GM19438 (cell line): Measurements from ENCODE around the gene SLC35G1.

ENCODE experiments used
- ATAC-seq: cut with Tn5 transposase; IDR thresholded peaks from one replicate; pipeline ENCODE4 v1.9.1; 2021; ENCODE audit warnings: low read depth; ENCODE audit not compliant: unreplicated experiment

SLC35G1 gene, protein sequence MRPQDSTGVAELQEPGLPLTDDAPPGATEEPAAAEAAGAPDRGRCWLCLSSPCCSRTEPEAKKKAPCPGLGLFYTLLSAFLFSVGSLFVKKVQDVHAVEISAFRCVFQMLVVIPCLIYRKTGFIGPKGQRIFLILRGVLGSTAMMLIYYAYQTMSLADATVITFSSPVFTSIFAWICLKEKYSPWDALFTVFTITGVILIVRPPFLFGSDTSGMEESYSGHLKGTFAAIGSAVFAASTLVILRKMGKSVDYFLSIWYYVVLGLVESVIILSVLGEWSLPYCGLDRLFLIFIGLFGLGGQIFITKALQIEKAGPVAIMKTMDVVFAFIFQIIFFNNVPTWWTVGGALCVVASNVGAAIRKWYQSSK

DNA sequence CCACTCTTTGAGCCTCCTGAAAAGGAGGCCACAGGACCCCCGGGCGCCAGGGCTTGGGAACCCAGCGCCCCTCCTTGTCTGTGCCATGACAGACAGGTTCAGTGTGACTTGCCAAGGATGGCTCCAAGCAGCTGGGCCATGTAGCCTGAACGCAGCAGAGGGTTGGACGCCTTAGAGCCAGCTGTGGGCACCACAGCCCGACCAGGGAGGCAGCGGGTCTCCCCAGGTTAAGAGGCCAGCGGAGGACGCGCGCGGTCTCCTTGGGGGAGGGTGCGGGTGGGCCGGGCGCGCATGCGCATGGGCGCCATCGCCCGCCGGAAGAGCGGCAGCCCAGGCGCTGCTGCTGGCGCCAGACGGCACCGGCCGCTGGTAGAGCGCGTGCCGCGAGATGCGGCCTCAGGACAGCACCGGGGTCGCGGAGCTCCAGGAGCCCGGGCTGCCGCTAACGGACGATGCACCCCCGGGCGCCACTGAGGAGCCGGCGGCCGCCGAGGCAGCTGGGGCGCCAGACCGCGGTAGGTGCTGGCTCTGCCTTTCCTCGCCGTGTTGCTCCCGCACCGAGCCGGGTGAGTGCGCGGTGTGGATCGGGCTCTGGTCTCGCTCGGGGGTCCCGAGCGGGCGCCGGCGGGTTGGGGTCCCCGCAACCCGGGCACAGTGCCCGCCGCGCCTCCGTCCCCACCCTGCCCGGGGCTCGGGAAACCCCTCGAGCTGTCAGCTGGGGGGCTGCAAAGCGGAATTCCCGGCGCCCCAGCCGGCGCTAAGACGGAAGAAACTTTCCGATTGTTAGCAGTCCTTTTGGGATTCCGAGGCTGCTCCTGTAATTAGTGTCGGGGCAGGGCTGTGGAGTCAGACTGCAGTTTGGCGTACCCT lies at the start of gene SLC35G1:
Gene SLC35G1 (plus strand): TSS at position 333 of the 870 bp plus-strand sequence. CDS start 56 bp downstream, at position 389.
- peak; percentile 93 for ATAC-seq

DNA sequence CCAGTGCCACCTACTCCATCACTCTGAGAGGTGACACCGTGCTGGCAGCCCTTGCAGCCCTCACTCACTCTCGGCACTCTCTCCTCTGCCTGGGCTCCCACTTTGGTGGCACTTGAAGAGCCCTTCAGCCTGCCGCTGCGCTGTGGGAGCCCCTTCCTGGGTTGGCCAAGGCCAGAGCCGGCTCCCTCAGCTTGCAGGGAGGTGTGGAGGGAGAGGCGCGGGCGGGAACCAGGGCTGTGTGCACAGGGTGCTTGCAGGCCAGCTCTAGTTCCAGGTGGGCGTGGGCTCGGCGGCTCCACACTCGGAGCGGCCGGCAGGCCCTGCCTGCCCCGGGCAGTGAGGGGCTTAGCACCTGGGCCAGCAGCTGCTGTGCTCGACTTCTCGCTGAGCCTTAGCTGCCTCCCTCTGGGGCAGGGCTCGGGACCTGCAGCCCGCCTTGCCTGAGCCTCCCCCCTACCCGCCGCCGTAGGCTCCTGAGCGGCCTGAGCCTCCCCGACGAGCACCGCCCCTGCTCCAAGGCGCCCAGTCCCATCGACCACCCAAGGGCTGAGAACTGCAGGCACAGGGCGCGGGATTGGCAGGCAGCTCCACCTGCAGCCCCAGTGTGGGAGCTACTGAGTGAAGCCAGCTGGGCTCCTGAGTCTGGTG lies 48.7 kb upstream of the SLC35G1 start:
- ATAC-seq = no peak

DNA sequence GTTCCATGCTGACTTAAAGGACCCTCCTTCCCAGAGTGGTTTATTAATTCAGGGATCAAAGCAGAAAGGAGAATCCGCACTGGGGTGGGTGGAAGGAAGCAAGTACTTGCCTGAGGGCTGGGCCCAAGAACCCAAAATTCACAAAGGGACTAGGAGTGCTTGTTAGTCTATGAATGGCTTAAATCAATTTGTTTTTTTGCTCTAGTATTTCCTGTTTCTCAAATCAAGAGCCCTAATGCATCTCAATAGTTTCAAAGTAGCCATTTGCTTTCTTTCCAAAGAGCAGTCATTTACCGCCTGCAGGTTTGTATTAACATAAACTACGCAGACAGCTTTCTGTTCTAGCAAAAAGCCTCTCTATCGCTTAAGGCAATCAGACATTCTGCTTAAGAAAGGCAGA lies 44.2 kb upstream of the SLC35G1 start:
- no peak for ATAC-seq

DNA sequence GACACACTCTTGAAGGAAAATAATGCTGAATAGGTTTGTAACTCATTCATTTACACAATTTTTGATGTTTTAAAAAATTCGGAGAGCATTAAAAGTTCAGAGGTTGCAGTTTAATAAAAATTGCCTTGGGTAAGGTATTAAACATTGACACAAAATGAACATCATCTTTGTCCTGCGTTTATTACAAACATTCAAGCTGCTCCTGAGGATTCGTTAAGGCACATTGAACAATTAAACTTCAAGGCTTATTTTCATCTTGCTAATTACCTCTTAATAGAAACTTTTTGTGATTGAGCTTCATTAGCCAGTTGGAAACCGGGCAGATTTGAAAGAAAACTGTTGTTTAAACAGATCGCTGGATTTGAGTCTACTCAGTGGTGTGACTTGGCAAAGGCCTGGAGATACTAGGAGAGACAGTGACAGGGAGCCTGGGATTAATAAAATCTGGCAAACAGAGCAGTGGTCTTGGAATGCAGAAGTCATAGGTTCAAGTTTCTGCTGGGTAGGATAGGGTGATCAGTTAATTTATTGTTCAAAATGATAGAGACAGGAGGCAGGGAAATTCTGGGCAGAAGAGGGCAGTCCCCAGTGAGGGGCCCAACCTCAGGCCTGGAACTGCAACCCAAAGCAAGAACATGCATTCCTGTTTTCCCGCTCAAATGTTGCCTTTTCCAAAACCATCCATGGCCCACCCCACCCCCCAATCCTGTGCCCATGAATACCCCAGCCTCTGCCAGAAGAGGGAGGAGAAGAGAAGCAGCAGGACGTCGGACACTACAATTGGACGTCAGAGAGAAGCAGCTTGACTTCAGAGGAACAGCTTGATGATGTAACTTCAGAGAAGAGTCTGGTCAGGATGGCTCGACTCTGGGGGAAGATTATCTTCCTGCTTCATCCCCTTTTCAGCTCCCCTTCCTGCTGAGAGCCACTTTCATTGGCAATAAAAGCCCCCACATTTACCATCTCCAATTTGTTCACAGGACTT lies 43.5 kb upstream of the SLC35G1 start:
- ATAC-seq = no peak

DNA sequence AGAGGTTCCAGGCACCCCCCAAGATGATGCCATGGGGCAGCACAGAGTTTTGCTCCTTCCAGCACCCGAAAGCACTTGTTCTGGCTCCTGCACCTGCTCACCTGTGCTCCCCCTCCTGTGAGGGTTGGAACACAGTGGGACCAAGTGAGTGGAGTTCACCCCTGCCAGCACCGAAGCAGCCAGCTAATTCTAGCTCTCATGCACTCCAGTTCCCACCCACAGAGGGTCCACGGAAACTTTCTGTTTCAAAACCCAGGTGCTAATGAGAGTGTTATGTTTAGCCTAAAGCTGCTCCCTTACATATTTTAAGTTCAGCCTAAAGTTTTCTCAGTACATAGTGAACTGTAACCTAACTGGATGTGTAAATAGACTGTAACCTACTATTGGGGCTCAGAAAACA lies 42.6 kb upstream of the SLC35G1 start:
- no peak for ATAC-seq

DNA sequence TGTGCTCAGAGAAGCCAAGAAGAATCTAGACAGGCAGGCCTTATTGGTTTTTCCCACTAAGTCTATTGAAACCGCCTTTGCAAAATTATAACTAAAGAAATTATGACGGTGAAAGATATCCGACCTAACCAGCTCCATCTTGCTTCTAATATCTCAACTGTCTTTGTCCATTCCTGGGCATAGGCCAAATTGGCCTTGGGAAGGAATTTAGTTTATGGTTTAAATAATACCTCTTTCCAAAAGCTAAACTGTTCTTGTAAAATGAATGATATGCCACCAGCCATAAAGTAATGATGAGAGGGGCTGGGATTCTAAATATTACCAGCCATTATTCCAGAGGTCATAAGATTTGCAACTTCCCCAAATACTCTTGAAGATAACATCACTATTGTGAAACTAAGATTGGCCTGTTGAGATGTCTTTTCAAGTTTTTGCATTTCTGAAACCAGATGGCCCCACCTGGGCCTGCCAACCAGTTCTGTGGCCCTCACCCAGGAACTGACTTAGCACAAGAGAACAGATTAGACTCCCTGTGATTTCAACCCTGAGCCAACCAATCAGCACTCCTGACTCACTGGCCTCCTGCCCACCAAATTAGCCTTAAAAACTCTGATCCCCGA lies 41.2 kb upstream of the SLC35G1 start:
- ATAC-seq = no peak

DNA sequence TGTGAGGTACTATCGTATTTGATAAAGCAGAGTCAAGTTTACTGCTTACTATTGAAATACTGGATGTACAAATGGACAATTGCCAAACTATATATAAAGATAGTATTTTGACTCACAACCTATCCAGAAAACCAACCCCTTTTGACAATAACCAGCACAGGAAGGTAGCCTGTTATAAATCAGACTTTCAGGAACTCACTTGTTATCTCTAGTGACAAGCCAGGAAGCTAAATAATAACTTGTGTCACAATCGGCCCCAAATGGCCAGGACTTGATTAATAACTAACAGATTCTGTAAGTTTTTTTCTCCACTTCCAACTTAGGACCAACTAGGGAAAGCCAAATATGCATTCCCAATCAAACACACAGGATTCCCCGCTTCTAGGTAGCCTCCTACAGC lies 38.8 kb upstream of the SLC35G1 start:
- no peak for ATAC-seq

DNA sequence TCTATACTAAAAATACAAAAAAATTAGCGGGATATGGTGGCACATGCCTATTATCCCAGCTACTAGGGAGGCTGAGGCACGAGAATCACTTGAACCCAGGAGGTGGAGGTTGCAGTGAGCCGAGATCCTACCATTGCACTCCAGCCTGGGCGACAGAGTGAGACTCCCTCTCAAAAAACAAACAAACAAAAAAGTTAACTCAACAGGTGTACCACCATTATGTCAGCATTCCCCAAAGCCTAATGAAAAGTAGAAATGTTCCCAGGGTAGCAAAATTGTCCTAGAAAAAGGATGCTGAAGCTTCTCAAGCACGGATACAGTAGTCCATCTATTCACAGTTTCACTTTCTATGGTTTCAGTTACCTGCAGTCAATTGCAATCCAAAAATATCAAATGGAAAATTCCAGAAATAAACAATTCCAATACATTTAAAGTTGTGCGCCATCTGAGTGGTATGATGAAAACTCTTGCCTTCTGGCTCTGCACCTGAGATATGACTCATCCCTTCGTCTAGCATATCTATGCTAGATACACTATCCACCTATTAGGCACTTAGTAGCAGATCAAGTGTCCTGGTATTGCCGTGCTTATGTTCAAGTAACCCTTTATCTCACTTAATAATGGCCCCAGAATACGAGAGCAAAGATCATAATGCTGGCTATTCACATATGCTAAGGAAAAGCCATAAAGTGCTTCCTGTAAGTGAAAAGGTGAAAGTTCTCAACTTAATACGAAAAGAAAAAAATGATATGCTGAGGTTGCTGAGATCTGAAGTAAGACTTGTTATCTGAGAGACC lies 37.2 kb upstream of the SLC35G1 start:
- ATAC-seq = no peak

DNA sequence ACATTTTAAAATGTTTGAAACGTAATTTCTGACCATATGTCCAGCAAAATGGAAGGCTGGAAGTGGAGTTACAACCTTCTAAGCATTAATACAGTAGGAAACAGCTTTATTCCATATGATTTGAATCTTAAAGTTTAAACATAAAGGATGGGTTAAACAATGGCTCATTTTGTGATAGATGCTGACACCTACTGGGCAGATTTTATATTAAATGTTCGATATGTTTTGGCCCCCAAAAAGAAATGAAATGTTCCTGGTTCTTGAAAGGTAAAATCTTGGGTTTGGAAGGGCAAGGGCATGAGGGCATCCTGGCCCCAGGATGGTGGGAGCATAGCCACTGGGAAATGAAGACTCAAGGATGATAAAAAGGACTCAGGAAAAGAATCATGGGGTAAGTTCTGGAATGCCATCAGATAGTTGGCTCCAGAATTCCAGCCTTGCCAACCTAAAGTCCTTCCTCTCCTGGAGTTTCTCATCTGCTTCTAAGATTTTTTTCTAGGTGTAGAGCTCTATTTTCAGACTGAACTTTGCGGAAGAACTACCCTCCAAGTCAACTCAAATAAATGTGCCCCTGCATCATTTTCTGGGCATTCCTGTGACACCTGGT lies 34.6 kb upstream of the SLC35G1 start:
- ATAC-seq = no peak

DNA sequence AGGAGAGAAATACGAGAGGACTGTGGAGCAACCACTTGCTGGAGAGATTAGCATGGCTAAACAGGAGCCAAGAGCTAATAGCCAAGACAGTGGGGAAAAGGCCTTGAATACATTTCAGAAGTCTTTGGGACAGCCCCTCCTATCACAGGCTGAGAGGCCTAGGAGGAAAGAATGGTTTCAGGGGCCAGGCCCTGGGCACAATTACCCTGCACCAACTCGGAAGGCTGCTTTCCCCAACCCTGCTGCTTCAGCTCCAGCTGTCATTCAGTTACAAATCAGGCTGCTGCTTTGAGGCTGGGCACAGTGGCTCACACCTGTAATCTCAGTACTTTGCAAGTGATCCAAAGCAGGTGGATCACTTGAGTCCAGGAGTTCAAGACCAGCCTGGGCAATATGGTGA lies 32.0 kb upstream of the SLC35G1 start:
- no peak for ATAC-seq

DNA sequence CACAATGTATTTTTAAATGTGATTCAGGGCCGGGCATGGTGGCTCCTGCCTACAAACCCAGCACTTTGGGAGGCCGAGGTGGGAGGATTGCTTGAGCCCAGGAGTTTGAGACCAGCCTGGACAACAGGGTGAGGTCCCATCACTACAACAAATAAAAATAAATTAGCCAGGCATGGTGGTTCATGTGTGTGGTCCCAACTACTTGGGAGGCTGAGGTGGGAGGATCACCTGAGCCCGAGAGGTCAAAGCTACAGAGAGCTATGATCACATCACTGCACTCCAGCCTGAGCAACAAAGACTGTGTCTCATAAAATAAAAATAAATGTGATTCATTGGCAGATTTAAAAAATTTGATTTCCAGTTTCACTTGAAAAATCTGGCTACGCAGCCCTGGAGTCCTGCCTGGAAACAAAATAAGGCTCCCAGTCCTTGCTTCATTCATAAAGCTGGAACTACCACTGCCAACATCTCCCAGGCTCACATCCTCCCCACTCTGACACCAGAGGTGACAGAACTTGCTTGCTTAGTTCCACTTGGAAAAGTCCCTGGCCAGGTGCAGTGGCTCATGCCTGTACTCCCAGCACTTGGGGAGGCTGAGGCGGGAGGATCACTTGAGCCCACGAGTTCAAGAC lies 27.9 kb upstream of the SLC35G1 start:
- no peak for ATAC-seq

DNA sequence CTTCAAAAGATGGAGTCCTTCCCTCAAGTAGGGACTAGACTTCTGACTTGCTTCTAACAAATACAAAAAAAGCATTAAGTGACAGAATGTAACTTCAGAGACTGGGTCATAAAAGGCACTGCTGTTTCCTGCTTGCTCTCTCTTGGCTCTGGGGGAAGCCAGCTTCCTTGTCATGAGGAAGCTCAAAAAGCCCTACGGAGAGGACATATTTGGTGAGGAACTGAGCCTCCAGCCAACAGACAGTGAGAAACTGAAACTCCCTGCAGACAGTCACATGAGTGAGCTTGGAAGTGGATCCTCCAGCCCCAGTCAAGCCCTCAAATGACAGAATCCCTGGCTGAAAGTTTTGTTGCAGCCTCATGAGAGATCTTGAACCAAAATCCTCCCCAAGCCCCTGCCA lies 26.3 kb upstream of the SLC35G1 start:
- ATAC-seq = no peak

DNA sequence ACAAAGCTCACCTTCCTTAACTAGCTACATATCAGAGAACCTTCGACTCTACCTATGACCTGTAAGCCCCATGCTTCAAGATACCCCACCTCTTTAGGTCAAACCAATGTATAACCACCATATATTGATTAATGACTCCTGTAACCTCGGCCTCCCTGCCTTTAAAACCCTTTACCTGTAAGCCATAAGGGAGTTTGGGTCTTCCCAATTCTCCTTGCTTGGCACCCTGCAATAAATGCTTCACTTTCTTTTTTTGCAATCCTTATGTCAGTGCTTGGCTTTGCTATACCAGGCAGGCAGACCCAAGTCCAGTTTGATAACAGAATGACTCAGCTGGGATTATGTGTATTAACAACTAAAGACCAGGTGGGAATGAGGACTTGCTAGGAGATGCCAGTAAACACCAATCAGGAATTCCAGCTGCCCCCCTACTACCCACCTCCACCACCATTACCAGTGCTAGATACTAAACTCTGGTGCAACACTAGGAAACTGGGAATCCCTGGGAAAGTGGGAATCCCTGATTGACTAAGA lies 22.0 kb upstream of the SLC35G1 start:
- no peak for ATAC-seq

DNA sequence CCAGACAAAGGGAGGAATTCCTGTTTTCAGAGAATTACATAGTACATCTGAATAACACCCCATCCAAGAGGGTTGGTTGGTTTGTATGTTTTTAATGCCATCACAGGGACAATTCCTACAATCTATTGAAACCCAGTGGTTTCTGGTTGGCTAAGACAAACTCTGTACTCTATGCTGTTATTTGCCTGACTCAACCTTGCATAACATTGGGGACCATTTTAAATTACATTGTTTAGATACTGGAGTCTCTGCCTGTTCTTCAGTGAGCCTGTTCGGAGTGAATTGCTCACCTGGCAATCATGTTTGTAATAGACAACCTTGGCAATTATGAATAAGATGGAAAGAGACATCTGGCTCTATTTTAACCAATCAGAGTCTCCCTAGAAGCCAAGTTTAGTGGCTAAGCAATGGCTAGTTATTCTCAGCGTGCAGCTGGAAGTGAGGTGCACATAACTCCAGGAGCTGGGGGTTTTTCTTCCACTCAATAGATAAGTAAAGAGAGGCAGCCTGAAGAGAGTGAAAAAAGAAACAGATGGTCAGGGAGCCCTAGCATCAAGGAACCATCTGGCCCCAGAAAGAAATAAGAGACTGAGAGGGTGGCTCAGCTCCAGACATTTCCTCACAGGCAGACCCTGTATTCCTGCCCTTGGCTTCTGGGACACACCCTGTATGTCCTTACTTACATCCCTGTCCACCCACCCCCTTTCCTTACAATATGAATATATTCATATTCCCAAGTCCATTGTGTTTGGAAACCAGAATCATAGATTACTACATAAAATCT lies 21.2 kb upstream of the SLC35G1 start:
- no peak for ATAC-seq

DNA sequence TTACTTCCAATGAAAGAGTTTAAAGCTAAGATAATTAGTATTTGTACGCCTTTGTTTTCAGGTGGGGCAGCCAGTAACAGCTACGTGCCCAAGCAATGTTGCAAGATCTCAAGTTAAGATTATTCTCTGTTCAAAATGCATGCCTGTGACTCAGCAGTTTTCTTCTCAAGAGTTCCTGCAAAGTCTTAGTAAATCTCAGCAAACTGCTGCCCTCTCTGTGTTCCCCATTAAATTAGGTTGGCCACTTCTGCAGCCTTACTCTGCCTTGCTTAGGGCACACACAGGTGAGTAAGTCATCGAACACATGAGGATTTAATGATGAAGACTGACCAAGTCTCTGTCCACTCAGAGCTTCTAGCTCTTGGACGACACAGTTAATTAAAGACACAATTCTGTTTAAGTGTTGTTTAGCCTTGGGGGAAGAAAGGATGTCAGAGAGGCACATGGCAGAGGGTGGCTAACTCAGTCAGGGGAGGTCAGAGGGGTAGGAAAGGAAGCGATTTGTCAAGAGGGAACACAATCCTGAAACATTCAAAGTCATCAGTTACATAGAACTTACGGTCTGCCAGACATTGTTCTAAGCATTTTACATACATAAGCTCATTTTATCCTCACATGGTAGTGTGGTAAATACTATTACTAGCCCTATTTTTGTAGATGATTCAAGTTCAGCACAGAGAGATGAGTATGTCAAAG lies 20.2 kb upstream of the SLC35G1 start:
- ATAC-seq = no peak

DNA sequence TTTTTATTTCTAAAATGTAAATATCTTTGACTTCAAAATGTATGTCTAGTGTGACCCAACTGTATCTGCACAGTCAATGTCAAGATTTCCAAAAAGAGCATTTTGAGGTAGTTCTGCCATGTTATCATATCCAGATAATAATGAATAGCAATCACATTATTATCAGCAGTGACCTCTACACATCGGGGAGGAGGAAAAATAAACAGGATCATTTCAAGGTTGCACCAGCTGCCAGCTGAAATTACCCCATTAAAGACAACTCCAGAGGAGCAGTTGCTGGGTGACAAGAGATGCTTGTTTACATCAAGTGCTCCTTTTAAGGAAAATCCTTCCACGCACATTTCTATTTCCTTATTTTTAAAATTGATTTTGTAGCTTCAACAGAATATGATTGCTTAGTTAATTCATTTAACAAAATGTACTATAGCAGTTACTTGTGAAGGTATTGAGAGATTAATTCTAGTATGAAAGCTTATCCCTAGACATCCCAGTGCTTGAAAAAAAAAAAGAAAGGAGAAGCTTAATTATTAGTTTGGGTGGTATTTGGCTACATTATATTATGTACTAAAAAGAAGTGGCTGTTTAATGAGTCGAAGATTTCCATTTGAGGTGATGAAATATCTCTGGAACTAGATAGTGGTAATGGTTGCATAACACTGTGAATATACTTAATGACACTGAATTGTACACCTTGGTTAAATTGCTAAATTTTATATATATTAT lies 19.3 kb upstream of the SLC35G1 start:
- ATAC-seq = no peak
